ENCODE measurements around the gene PLEKHA7.

DNA sequence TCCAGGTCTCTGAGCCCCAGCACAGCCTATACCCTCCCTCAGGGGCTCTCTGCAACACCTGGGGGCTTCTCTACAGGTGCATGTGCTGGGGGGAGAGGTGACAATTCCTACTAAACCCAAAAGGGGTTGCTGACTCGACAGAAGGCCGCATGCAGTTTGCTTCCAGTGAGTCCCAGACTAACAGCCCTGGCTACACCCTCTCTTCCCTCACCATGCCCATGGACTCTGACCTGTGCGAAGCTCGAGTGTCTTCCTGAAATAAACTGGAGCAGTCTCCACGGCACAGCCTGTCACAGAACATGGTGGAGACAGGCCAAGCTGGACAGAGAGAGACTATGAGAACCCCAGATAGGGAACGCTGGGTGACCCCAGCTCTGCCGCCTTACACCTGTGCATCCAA, 16.6 kb downstream of the PLEKHA7 start:
- TF ChIP-seq, protein P1, sequence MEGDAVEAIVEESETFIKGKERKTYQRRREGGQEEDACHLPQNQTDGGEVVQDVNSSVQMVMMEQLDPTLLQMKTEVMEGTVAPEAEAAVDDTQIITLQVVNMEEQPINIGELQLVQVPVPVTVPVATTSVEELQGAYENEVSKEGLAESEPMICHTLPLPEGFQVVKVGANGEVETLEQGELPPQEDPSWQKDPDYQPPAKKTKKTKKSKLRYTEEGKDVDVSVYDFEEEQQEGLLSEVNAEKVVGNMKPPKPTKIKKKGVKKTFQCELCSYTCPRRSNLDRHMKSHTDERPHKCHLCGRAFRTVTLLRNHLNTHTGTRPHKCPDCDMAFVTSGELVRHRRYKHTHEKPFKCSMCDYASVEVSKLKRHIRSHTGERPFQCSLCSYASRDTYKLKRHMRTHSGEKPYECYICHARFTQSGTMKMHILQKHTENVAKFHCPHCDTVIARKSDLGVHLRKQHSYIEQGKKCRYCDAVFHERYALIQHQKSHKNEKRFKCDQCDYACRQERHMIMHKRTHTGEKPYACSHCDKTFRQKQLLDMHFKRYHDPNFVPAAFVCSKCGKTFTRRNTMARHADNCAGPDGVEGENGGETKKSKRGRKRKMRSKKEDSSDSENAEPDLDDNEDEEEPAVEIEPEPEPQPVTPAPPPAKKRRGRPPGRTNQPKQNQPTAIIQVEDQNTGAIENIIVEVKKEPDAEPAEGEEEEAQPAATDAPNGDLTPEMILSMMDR (IDR thresholded peaks at IDR 0.05 in 4 of 5, conservative IDR thresholded peaks at IDR 0.05 in 1 of 5), result no peak
- no peak for TF ChIP-seq POLR2A (IDR thresholded peaks at IDR 0.05)
